ENCODE data around the gene CD180. TPM values are rescaled to one million over a fixed set of nuclear protein-coding genes. Genes with fewer than 3 reads are reported as not detected.

Gene CD180
- total RNA-seq, 1 donor from 2014 or later, result not detected

- DNase-seq (ENCODE audit: low spot score in 2 of 2, unreplicated experiment in 2 of 2), result no peak
- Mint-ChIP-seq H3K4me3 (no peak overlapping the region), H3K4me1 (peaks cover 10% of the 10 kb centered on the region)
Observed at GRCh38 chr5:67193439-67193807, 3.2 kb downstream of the CD180 start.

GRCh38 chr5:67192719-67193438 lies 3.7 kb downstream of the CD180 start:
- no peak for TF ChIP-seq CTCF (IDR thresholded peaks at IDR 0.05; ENCODE audit: unreplicated experiment)
- H3K27ac Mint-ChIP-seq, result peak overlapping the region; percentile 62
- no peaks in the 10 kb centered on the region for H3K36me3 Mint-ChIP-seq
- no peaks in the 10 kb centered on the region for H3K27me3 Mint-ChIP-seq (ENCODE audit: low read depth)
- H3K9me3 Mint-ChIP-seq, result peaks cover 3% of the 10 kb centered on the region
- H3K4me3 Mint-ChIP-seq, result no peak overlapping the region
- peaks cover 10% of the 10 kb centered on the region for H3K4me1 Mint-ChIP-seq
- DNase-seq (ENCODE audit: low spot score in 2 of 2, unreplicated experiment in 2 of 2), result no peak

More at GRCh38 chr5:67193439-67193807, 3.2 kb downstream of the CD180 start:
- Mint-ChIP-seq H3K36me3 (no peaks in the 10 kb centered on the region), H3K27me3 (ENCODE audit: low read depth) (no peaks in the 10 kb centered on the region), H3K9me3 (peaks cover 3% of the 10 kb centered on the region), H3K27ac (peak overlapping the region; percentile 62)
- TF ChIP-seq CTCF (IDR thresholded peaks at IDR 0.05; ENCODE audit: unreplicated experiment), result no peak

GRCh38 chr5:67190861-67191260 lies 5.7 kb downstream of the CD180 start:
- Mint-ChIP-seq H3K27ac (no peak overlapping the region), H3K27me3 (ENCODE audit: low read depth) (no peaks in the 10 kb centered on the region), H3K36me3 (no peaks in the 10 kb centered on the region), H3K4me1 (peaks cover 10% of the 10 kb centered on the region), H3K9me3 (peaks cover 3% of the 10 kb centered on the region), H3K4me3 (no peak overlapping the region)
- no peak for DNase-seq (ENCODE audit: low spot score in 2 of 2, unreplicated experiment in 2 of 2)
- no peak for TF ChIP-seq CTCF (IDR thresholded peaks at IDR 0.05; ENCODE audit: unreplicated experiment)

- Mint-ChIP-seq H3K4me1 (peaks cover 10% of the 10 kb centered on the region), H3K27me3 (ENCODE audit: low read depth) (no peaks in the 10 kb centered on the region), H3K36me3 (no peaks in the 10 kb centered on the region), H3K9me3 (peaks cover 3% of the 10 kb centered on the region), H3K27ac (no peak overlapping the region), H3K4me3 (no peak overlapping the region)
- no peak for DNase-seq (ENCODE audit: low spot score in 2 of 2, unreplicated experiment in 2 of 2)
- TF ChIP-seq CTCF (IDR thresholded peaks at IDR 0.05; ENCODE audit: unreplicated experiment), result no peak
Observed at GRCh38 chr5:67190410-67190809, 6.2 kb downstream of the CD180 start.

GRCh38 chr5:67189931-67190330 lies 6.7 kb downstream of the CD180 start:
- no peak for DNase-seq (ENCODE audit: low spot score in 2 of 2, unreplicated experiment in 2 of 2)
- H3K9me3 Mint-ChIP-seq, result peaks cover 3% of the 10 kb centered on the region

More at GRCh38 chr5:67189931-67190330, 6.7 kb downstream of the CD180 start:
- no peaks in the 10 kb centered on the region for H3K36me3 Mint-ChIP-seq
- H3K4me1 Mint-ChIP-seq, result peaks cover 10% of the 10 kb centered on the region
- TF ChIP-seq CTCF (IDR thresholded peaks at IDR 0.05; ENCODE audit: unreplicated experiment), result no peak
- H3K27me3 Mint-ChIP-seq (ENCODE audit: low read depth), result no peaks in the 10 kb centered on the region
- H3K4me3 Mint-ChIP-seq, result no peak overlapping the region
- no peak overlapping the region for H3K27ac Mint-ChIP-seq

Data from mesothelial cell of epicardium (in vitro differentiated cells).